Anterior cingulate cortex (tissue), 58 donors: Measurements from ENCODE around the gene RGS8.

Experiments
- DNase-seq, 58 donors: peaks; one replicate each; lab custom pipeline; 2025; lab: John Stamatoyannopoulos, UW

Gene RGS8

GRCh38 chr1:182644886-182645285, 39.5 kb downstream of the RGS8 start:
- no peak for DNase-seq

GRCh38 chr1:182643699-182644098, 40.7 kb downstream of the RGS8 start:
- no peak for DNase-seq

DNA sequence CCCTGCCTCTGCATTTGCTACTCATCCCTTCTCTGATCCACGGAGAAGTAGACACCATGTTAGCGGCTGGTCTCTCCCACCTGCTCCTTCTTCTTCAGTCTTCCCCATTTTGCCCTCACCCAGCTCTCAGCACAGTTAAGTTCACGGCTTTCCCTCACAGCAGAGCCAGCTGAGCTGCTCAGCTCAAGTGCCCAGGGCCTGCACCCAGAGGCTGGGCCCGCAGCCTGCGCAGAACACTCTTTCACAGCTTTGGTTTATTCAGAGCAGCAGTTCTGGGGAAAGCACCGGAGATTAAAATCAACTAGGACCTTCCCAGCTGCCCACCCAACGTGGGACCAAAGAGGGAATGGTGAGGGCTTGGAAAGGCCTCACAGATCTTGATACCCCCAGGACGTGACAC, 41.9 kb downstream of the RGS8 start:
- no peak for DNase-seq

GRCh38 chr1:182641561-182641960, 42.8 kb downstream of the RGS8 start:
- no peak for DNase-seq

DNA sequence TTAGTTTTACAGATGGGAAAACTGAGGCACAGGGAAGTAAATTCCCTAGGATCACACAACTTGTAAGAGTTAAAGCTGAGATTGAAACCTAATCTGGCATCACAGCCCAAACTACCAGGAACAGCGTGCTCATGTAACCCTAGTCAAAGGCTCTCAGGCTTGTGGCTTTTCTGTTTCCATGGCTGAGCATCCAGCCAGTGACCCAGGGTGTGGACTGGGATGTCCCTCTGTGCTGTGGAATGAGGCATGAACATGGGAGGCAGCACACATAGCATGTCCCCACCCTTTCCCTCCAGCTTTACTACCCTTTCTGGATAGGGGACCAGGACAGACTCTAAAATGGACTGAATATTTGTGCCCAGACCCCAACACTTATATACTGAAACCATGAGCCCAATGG, 45.1 kb downstream of the RGS8 start:
- no peak for DNase-seq

DNA sequence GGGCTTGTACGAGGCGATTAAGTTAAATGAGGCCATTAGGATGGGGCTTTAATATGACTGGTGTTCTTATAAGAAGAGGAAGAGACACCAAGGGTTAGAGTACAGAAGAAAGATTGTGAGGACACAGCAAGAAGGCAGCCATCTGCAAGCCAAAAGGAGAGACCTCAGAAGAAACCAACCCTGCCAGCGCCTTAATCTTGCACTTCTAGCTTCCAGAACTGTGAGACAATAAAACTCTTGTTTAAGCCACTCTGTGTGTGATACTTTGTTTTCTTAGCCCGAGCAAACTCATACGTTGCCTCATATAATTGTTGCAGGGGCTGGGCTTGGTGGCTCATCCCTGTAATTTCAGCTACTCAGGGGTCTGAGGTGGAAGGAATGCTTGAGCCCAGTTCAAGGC, 46.6 kb downstream of the RGS8 start:
- no peak for DNase-seq

DNA sequence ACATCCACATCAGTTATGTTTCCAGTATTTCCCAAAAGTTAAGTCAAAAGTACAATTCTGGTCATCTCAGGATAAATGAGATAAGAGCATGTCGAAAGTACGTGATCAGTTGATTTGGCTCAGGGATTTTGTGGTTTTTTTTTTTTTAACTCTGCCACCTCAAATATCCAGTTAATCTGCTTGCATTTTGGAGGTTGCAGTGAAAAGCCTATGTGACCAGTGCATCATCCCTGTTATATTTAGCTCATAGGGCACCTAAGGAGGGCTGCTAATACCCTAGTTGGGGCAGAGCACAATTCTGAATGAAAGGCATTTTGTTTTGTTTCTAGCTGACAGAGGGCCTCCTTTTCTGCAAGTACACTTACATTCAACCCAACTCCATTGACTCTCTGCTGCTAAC, 48.5 kb downstream of the RGS8 start:
- DNase-seq: no peak
